HEK293 (cell line): ENCODE measurements around the gene CRYBG1.

Experiments
- MYNN ChIP-seq: fragments of 450-650 bp; formaldehyde crosslinking; IDR thresholded peaks from 2 replicates; pipeline ENCODE4 v1.5.1; 2016; ENCODE audit warnings: missing biosample characterization, missing genetic modification characterization, borderline replicate concordance
- MZF1 ChIP-seq: fragments of 450-650 bp; formaldehyde crosslinking; IDR thresholded peaks from 2 replicates; pipeline ENCODE4 v1.5.1; 2017; ENCODE audit warnings: missing biosample characterization, missing genetic modification characterization, borderline replicate concordance
- SCRT2 ChIP-seq: fragments of 450-650 bp; formaldehyde crosslinking; IDR thresholded peaks from 2 replicates; pipeline ENCODE4 v1.5.1; 2016; ENCODE audit warnings: missing biosample characterization, missing genetic modification characterization
- ZNF530 ChIP-seq: fragments of 450-650 bp; formaldehyde crosslinking; IDR thresholded peaks from 2 replicates; pipeline ENCODE4 v1.5.1; 2016; ENCODE audit warnings: low read depth, missing biosample characterization, missing genetic modification characterization
- TF ChIP-seq, protein P1 (sequence below): fragments of 450-650 bp; formaldehyde crosslinking; IDR thresholded peaks from 2 replicates; pipeline ENCODE4 v1.5.1; 2016; ENCODE audit warnings: missing biosample characterization, missing genetic modification characterization
- TF ChIP-seq, protein P2 (sequence below): fragments of 450-650 bp; formaldehyde crosslinking; IDR thresholded peaks from 2 replicates; pipeline ENCODE4 v1.5.1; 2016; ENCODE audit warnings: missing biosample characterization, missing genetic modification characterization
- TF ChIP-seq, protein P3 (sequence below): fragments of 450-650 bp; formaldehyde crosslinking; IDR thresholded peaks from 2 replicates; pipeline ENCODE4 v1.5.1; 2017; ENCODE audit warnings: missing biosample characterization, missing genetic modification characterization

DNA sequence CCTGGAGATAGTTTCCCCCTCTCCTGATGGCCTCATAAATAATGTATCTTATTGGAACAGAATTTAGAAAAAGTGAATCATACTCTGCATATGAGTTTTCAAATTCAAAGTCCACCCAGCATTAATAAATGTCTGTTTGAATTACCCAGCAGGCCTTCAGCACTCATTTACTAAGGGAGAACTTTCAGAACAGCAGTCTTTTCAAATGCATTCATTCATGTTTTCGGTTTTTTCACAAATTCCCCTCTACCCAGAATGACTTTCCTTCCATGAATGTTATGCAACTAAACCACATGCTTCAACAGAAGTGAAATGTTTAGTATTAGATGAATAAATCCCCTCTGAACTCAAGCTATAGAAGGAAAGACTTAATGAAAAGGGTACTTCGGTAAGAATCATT, 176.3 kb downstream of the CRYBG1 start:
- TF ChIP-seq SCRT2 (no peak), ZNF530 (tag by site-specific recombination) (no peak), MZF1 (no peak), MYNN (no peak)
- TF ChIP-seq, protein P1, sequence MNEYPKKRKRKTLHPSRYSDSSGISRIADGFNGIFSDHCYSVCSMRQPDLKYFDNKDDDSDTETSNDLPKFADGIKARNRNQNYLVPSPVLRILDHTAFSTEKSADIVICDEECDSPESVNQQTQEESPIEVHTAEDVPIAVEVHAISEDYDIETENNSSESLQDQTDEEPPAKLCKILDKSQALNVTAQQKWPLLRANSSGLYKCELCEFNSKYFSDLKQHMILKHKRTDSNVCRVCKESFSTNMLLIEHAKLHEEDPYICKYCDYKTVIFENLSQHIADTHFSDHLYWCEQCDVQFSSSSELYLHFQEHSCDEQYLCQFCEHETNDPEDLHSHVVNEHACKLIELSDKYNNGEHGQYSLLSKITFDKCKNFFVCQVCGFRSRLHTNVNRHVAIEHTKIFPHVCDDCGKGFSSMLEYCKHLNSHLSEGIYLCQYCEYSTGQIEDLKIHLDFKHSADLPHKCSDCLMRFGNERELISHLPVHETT, result no peak
- TF ChIP-seq, protein P2, sequence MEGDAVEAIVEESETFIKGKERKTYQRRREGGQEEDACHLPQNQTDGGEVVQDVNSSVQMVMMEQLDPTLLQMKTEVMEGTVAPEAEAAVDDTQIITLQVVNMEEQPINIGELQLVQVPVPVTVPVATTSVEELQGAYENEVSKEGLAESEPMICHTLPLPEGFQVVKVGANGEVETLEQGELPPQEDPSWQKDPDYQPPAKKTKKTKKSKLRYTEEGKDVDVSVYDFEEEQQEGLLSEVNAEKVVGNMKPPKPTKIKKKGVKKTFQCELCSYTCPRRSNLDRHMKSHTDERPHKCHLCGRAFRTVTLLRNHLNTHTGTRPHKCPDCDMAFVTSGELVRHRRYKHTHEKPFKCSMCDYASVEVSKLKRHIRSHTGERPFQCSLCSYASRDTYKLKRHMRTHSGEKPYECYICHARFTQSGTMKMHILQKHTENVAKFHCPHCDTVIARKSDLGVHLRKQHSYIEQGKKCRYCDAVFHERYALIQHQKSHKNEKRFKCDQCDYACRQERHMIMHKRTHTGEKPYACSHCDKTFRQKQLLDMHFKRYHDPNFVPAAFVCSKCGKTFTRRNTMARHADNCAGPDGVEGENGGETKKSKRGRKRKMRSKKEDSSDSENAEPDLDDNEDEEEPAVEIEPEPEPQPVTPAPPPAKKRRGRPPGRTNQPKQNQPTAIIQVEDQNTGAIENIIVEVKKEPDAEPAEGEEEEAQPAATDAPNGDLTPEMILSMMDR (tag by site-specific recombination), result no peak
- TF ChIP-seq, protein P3, sequence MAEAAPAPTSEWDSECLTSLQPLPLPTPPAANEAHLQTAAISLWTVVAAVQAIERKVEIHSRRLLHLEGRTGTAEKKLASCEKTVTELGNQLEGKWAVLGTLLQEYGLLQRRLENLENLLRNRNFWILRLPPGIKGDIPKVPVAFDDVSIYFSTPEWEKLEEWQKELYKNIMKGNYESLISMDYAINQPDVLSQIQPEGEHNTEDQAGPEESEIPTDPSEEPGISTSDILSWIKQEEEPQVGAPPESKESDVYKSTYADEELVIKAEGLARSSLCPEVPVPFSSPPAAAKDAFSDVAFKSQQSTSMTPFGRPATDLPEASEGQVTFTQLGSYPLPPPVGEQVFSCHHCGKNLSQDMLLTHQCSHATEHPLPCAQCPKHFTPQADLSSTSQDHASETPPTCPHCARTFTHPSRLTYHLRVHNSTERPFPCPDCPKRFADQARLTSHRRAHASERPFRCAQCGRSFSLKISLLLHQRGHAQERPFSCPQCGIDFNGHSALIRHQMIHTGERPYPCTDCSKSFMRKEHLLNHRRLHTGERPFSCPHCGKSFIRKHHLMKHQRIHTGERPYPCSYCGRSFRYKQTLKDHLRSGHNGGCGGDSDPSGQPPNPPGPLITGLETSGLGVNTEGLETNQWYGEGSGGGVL (tag by site-specific recombination), result no peak
